Esophagus mucosa (tissue), 1 donor: ENCODE data around the gene SLC12A4. TPM values are rescaled to one million over a fixed set of nuclear protein-coding genes. Genes with fewer than 3 reads are reported as not detected.
"Not testable (repeated sequence)": the region's sequence is repeated elsewhere in the genome, so short reads cannot be mapped to it uniquely, and the experiment has no call there.

ENCODE experiments used
- ATAC-seq: fragments of 200-7000 bp; cut with Tn5 transposase; one replicate; pipeline ENCODE4 v1.9.1; 2020
- total RNA-seq: library from RNA; stranded (reverse); gene quantifications from one replicate; pipeline ENCODE4 v1.2.4, GENCODE V29; 2023
- donor health status: DM: yes; HTN: yes; CAD: no.

SLC12A4 gene
- 17.5 TPM for total RNA-seq

GRCh38 chr16:67968400-67969253, at the start of gene SLC12A4:
Gene SLC12A4 (minus strand): TSS chr16:67968637. CDS start chr16:67968553, 84 bp downstream.
- ATAC-seq = peak; percentile 81

GRCh38 chr16:68015681-68016080, 47.2 kb upstream of the SLC12A4 start, which contains the start of gene DPEP2NB:
Gene DPEP2NB (minus strand): TSS chr16:68015911. CDS start chr16:68015770, 141 bp downstream.
- no peak for ATAC-seq

GRCh38 chr16:68013440-68013839, 45.0 kb upstream of the SLC12A4 start:
- ATAC-seq = peak; percentile 88

- not testable (repeated sequence) for ATAC-seq
These were observed 41.4 kb upstream of the SLC12A4 start for GRCh38 chr16:68009872-68010271.

GRCh38 chr16:68009157-68009735, 40.8 kb upstream of the SLC12A4 start:
- ATAC-seq = no peak

GRCh38 chr16:68005786-68006286, 37.4 kb upstream of the SLC12A4 start:
- peak; percentile 97 for ATAC-seq

GRCh38 chr16:68005211-68005610, 36.8 kb upstream of the SLC12A4 start:
- no peak for ATAC-seq

GRCh38 chr16:68003031-68003430, 34.6 kb upstream of the SLC12A4 start:
- no peak for ATAC-seq

- peak; percentile 11 for ATAC-seq
These were observed 32.0 kb upstream of the SLC12A4 start for GRCh38 chr16:68000450-68000849.

- ATAC-seq = peak; percentile 23
These were observed 31.5 kb upstream of the SLC12A4 start for GRCh38 chr16:67999985-68000384.

GRCh38 chr16:67998779-67999688, 30.6 kb upstream of the SLC12A4 start, which contains the start of gene DPEP2:
Gene DPEP2 (minus strand): TSS chr16:67999484. CDS start chr16:67993212, 6,272 bp downstream.
- peak; percentile 64 for ATAC-seq

- ATAC-seq = not testable (repeated sequence)
These were observed 29.9 kb upstream of the SLC12A4 start for GRCh38 chr16:67998231-67998778.

GRCh38 chr16:67996666-67997065, 28.2 kb upstream of the SLC12A4 start:
- no peak for ATAC-seq

GRCh38 chr16:67995423-67995822, 27.0 kb upstream of the SLC12A4 start:
- no peak for ATAC-seq

GRCh38 chr16:67994040-67994408, 25.6 kb upstream of the SLC12A4 start:
- not testable (repeated sequence) for ATAC-seq

GRCh38 chr16:67993207-67994039, 25.0 kb upstream of the SLC12A4 start:
- peak; percentile 93 for ATAC-seq

- ATAC-seq = peak; percentile 9
These were observed 24.3 kb upstream of the SLC12A4 start for GRCh38 chr16:67992661-67993206.

GRCh38 chr16:67990018-67990386, 21.6 kb upstream of the SLC12A4 start:
- no peak for ATAC-seq

GRCh38 chr16:67989322-67990017, 21.0 kb upstream of the SLC12A4 start:
- no peak for ATAC-seq

GRCh38 chr16:67988675-67989074, 20.2 kb upstream of the SLC12A4 start:
- no peak for ATAC-seq
